Measurements from ENCODE around the gene TRERF1.

Gene TRERF1

GRCh38 chr6:42400061-42400760 lies 51.5 kb downstream of the TRERF1 start:
- in situ Hi-C loops (cut with MboI; ENCODE audit: low sequenced_read_pairs), result no loop called here

GRCh38 chr6:42396720-42397119 lies 55.0 kb downstream of the TRERF1 start:
- in situ Hi-C loops (cut with MboI; ENCODE audit: low sequenced_read_pairs), result no loop called here

GRCh38 chr6:42394881-42395620 lies 56.7 kb downstream of the TRERF1 start:
- in situ Hi-C loops (cut with MboI; ENCODE audit: low sequenced_read_pairs), result no loop called here

- in situ Hi-C loops (cut with MboI; ENCODE audit: low sequenced_read_pairs), result no loop called here
These were observed 57.6 kb downstream of the TRERF1 start for GRCh38 chr6:42394151-42394550.

- in situ Hi-C loops (cut with MboI; ENCODE audit: low sequenced_read_pairs), result no loop called here
These were observed 58.4 kb downstream of the TRERF1 start for GRCh38 chr6:42393339-42393738.

GRCh38 chr6:42392833-42393232 lies 58.9 kb downstream of the TRERF1 start:
- in situ Hi-C loops (cut with MboI; ENCODE audit: low sequenced_read_pairs), result no loop called here

GRCh38 chr6:42391441-42391840 lies 60.3 kb downstream of the TRERF1 start:
- in situ Hi-C loops (cut with MboI; ENCODE audit: low sequenced_read_pairs), result no loop called here

GRCh38 chr6:42390228-42390934 lies 61.3 kb downstream of the TRERF1 start:
- in situ Hi-C loops (cut with MboI; ENCODE audit: low sequenced_read_pairs), result no loop called here

- in situ Hi-C loops (cut with MboI; ENCODE audit: low sequenced_read_pairs), result no loop called here
These were observed 62.0 kb downstream of the TRERF1 start for GRCh38 chr6:42389736-42390135.

GRCh38 chr6:42388046-42388445 lies 63.7 kb downstream of the TRERF1 start:
- in situ Hi-C loops (cut with MboI; ENCODE audit: low sequenced_read_pairs), result no loop called here

GRCh38 chr6:42387336-42387735 lies 64.4 kb downstream of the TRERF1 start:
- in situ Hi-C loops (cut with MboI; ENCODE audit: low sequenced_read_pairs), result no loop called here

- in situ Hi-C loops (cut with MboI; ENCODE audit: low sequenced_read_pairs), result no loop called here
These were observed 66.4 kb downstream of the TRERF1 start for GRCh38 chr6:42385339-42385738.

- in situ Hi-C loops (cut with MboI; ENCODE audit: low sequenced_read_pairs), result no loop called here
These were observed 68.1 kb downstream of the TRERF1 start for GRCh38 chr6:42383421-42384205.

- in situ Hi-C loops (cut with MboI; ENCODE audit: low sequenced_read_pairs), result no loop called here
These were observed 69.9 kb downstream of the TRERF1 start for GRCh38 chr6:42381850-42382249.

- in situ Hi-C loops (cut with MboI; ENCODE audit: low sequenced_read_pairs), result no loop called here
These were observed 71.3 kb downstream of the TRERF1 start for GRCh38 chr6:42380228-42380979.

- in situ Hi-C loops (cut with MboI; ENCODE audit: low sequenced_read_pairs), result no loop called here
These were observed 73.2 kb downstream of the TRERF1 start for GRCh38 chr6:42378536-42378935.

- in situ Hi-C loops (cut with MboI; ENCODE audit: low sequenced_read_pairs), result no loop called here
These were observed 73.6 kb downstream of the TRERF1 start for GRCh38 chr6:42378125-42378524.

GRCh38 chr6:42375007-42375635 lies 76.6 kb downstream of the TRERF1 start:
- in situ Hi-C loops (cut with MboI; ENCODE audit: low sequenced_read_pairs), result no loop called here

GRCh38 chr6:42374018-42374669 lies 77.6 kb downstream of the TRERF1 start:
- in situ Hi-C loops (cut with MboI; ENCODE audit: low sequenced_read_pairs), result no loop called here
